ENCODE results near the gene NOLC1.

The NOLC1 gene

GRCh38 chr10:102200751-102201640 lies 48.8 kb downstream of the NOLC1 start:
- DNase-seq (ENCODE audit: low read depth in 3 of 3, low spot score in 1 of 3), result no peak

- DNase-seq (ENCODE audit: low read depth in 3 of 3, low spot score in 1 of 3), result no peak
Measured at GRCh38 chr10:102202386-102202785, 50.2 kb downstream of the NOLC1 start.

- DNase-seq (ENCODE audit: low read depth in 3 of 3, low spot score in 1 of 3), result no peak
Measured at GRCh38 chr10:102208311-102209035, 56.3 kb downstream of the NOLC1 start.

GRCh38 chr10:102211615-102212299 lies 59.6 kb downstream of the NOLC1 start:
- DNase-seq (ENCODE audit: low read depth in 3 of 3, low spot score in 1 of 3), result no peak

Data from stimulated activated CD4-positive, alpha-beta T cell treated with anti-CD3 and anti-CD28 coated beads, TNF-alpha, amount 100 ng/mL, for 1 hour (primary cell).